Stimulated activated CD8-positive, alpha-beta memory T cell treated with anti-CD3 and anti-CD28 coated beads, Interleukin-15, amount 100 ng/mL, for 4 hours (primary cell): ENCODE data around the gene ADAMTSL2.

Source experiments
- DNase-seq, 2 donors: peaks; one replicate each; pipeline ENCODE4 v3.0.0-alpha.2; 2020; ENCODE audit warnings: low read depth in 2 of 2

ADAMTSL2 gene

DNA sequence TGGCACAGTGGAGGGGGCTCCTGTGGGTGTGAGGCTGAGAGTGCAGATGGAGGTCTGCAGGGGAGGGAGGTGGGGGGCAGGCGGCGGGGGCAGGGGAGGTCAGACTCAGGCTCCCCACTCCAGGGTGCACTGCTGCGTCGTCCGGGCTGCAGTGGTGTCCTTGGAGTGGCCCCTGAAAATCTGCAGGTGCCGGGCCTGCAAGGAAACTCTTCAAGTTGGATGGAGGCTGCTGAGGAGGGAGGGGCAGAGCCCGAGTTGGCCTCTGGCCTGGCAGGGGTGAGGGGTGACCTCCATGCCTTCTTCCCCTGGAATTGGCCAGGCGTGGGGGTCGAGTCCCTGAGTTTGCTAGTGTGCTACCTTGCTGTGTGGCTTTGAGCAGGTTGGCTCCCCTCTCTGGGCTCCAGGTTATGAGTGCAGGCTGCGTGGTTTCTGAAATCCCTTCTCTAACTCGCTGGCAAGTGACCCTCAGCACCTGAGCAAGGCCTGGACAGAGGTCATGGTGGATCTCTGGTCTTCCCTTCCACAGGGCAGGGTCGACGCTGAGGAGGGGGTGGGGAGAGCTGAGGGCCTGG, 888 bp downstream of the ADAMTSL2 start:
- DNase-seq, result no peak

DNA sequence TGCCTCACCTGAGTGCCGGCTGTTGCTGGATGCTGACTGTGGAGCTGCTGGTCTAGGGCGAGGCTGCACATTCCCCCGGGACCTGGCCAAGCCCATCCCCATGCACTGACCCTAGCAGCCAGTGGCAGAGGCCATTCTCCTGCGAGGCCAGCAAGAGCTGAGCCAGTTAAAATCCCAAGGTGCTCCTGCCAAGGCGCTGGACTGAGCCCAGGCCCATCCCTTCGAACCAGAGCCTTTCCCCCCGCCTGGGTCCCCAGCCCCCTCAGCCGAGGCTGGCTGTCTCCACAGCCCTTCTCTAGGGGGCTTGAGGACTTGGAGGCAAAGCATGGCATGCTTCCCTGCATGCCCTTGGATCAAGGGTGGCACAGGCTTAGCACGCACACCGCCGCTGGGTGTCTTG, 1.6 kb downstream of the ADAMTSL2 start:
- DNase-seq, result no peak

DNA sequence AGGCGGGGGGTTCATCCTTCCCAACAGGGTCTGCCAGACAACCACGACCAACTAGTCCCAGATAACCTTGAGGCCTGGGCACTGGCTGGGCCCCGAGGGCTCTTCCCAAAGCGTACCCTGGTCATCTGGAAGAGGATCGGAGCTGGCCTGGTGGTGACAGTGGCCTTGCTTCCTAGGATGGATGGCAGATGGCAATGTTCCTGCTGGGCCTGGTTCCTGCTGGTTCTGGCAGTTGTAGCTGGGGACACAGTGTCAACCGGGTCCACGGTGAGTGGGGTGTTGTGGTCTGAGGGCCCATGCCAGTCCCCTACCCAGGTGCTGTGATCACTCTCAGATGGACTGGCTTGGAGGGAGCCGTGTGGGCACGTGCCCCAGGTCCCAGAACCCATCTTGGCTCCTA, 2.0 kb downstream of the ADAMTSL2 start:
- no peak for DNase-seq

DNA sequence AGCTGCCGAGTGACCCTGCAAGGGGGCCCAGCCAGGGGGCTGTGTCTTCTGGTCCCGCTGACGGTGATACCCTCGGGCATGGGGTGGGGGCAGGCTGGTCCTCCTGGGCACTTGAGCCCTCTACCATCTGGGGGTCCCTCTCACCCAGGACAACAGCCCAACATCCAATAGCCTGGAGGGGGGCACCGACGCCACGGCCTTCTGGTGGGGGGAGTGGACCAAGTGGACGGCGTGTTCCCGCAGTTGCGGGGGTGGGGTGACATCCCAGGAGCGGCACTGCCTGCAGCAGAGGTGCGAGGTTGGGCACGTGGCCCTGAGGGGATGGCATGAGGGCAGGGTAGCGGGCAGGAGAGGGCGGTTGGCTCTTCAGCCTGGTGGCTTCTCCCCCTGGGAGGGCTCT, 2.8 kb downstream of the ADAMTSL2 start:
- no peak for DNase-seq

DNA sequence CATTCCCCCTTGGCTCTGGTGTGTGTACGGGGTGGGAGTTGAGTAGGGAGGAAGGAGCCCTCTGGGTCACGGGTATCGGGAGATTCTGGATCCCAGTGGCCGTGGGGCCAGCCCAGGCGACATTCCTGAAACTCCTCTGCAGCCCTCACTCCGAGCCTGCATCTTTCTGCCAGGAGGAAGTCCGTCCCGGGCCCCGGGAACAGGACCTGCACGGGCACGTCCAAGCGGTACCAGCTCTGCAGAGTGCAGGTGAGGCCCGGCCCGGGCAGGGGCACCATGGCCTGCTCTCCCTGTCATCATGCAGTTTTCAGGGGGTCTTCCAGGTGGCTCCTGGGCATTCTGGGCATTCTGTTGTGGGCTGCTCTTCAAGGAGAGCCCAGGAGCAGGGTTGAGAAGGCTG, 3.7 kb downstream of the ADAMTSL2 start:
- no peak for DNase-seq

DNA sequence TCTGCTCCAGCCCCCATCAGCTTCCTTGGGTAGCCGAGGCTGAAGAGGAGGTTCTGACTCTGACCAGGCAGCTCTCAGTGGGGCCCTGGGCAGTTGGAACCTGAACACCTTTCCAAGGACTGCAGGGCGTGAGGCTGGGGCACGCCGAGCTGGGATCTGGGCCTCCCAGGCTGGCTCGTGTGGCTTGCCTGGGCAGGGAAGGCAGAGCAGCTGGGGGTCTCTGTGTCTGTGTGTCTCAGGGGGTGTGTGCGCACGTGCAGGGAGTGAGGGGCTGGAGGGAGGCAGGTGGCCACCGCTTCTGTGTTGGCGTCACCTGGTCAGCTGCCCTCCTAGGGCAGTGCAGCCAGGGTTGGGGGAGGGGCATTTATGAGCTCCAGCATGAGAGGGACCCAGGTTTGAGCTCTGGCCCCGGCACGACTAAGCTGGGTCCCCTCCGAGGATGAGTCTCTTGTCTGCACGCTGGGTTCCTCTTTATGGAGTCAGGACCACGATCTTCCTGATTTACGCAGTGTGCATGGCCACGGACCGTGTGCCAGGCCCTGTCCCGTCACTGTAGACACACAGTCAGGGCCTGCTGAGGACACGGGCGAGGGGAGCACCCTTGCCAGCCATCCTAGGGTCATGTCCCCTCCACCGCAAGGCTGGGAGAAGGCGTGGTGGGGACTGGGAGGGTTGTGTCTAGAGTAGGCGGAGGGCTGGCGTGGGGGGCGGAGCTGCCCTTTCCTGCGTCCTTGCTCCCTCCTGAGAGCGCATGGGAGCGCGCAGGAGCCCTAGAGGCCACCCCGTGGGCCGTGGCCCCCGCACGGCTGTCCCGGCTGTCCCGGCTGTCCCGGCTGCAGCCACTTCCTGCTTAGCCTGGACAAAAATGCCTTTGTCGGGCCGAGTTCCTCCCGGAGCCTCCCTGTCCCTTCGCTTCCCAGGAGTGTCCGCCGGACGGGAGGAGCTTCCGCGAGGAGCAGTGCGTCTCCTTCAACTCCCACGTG, 4.6 kb downstream of the ADAMTSL2 start:
- no peak for DNase-seq

DNA sequence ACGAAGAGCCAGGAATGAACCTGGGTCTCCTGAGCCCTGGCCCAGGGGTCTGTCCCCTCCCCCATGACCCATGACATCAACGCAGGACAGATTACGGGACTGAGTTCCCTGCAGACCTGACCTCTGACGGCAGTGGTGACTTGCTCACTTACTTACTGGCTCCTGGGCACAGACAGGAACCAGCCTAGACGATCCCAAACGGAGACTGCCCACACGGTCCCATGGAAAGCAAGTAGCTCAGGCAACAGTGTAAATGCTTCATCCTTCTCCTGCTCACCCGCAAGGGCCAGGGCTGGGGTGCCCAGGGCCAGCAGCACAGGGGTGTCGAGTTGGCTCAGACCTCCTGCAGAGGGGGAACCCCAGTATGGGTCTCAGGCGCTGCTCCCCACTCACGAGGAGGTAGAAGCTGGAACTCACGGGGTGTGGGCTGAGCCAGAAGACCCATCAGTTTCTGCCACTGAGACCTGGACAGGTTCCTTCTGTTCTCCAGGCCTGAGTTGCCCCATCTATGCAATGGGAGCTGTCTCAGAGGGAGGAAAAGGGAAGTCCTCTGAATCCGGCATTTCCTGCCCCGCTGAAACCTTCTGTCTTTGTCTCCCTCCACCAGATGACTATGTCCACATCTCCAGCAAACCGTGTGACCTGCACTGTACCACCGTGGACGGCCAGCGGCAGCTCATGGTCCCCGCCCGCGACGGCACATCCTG, 5.6 kb downstream of the ADAMTSL2 start:
- no peak for DNase-seq

DNA sequence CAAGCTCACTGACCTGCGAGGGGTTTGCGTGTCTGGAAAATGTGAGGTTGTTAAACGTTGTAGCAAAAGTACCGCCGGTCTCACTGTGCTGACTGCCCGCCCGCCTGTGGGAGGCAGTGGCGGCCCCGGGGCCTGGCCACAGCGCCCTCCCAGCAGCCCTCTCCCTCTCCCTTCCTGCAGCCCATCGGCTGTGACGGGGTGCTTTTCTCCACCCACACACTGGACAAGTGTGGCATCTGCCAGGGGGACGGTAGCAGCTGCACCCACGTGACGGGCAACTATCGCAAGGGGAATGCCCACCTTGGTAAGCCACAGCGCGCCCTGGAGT, 6.2 kb downstream of the ADAMTSL2 start:
- no peak for DNase-seq

DNA sequence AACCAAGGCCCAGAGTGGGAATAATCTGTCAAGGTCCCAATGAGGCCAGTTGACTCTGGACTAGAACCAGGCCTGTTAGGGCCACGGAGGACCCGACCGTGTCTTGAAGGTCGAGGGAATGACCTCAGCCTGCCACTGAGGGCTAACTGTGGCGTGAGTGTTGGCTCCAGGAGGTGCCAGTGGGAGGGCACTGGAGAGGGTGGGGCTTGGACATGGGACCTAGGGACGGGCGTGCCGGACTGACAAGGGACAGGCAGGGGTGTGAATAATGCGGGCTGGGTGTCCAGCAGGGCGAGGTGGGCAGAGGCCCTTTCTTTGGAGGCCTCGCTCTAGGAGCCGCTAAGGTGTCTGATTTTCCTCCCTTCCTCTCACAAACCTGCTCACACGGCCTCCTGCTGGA, 7.5 kb downstream of the ADAMTSL2 start:
- DNase-seq, result no peak

DNA sequence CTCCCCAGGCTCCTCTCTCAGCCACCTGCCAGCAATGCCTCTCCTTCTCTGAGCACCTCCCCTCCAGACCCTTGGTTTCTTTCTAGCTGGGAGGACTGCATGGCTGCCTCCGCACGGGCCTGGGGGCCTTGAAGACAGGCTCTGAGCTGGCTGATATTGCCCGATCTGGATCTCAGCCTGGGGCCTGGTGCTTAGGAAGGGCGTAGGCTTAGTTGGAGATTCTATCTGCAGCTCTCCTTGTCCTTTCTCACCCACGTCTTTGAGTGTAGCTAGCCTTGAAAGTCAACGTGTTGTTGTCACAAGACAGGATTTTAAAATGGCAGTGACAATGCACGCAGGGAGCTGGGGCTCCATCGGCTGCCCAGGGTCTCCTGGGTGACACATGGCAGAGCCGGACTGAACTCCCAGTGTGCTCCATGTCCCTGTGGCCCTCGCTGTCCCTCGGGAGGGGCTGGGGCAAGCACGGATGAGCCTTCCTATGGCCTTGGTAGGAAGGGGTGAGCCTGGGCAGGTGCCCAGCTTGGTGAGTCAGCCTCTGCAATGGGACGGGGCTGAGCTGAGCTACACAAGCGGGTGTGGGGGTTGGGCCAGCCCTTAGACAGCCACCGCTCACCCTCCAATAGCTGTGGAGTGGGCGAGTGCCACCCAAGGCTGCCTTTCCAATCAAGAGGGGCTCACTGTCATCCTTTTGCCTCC, 9.4 kb downstream of the ADAMTSL2 start:
- no peak for DNase-seq

DNA sequence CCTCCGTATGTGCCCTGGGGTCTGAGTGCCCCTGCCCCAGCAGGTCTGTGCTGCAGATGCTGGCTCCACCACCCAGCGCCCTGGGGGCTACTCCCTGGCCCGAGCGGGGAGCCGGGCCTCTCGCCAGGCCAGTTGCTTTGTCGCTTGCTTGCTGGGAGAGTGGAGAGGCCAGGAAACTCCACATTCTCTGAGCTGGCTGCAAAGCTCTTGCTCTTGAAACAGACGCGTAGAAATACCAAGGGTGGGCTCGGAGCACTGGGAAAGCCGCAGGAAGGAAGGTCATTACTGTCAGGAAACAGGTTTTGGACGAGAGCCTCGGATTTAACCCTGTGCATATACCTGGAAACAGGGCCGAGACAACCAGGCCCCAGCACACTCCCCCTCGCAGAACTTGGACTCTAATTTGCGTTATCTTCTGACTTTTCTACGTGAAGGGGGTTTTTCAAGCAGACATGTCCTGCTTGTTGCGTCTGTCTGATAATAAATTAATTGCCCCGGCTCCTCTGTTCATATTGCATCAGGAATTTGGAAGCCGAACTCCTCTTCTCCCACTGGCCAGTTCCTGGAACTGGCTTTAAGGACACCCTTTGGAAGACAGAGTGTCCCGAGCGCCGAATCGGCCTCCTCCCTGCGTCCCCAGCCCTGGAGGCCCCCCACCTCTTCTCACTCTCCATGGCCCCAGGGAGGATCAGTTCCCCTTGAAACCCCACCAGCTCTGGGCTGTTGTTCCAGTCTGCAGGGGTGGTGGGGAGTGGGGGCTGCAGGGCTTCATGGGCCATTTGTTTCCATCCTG, 11.2 kb downstream of the ADAMTSL2 start:
- DNase-seq, result no peak

DNA sequence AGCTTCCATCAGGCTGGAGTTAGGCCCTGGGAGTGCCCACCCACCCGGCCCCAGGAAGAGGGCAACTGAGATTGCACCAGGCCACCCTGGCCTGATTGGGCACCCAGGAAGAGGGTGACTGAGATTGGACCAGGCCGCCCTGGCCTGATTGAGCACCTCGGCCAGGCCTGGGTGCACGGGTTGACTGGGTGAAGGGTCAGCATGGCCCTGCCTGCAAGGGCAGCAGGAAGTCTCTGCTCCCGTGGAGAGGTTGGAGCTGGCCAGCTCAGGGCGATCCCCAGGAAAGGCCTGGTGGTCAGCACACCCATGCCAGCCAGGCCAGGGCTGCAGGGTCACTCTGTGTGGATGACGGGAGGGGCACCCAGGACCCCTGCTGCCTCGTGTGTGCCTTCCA, 11.8 kb downstream of the ADAMTSL2 start:
- no peak for DNase-seq

DNA sequence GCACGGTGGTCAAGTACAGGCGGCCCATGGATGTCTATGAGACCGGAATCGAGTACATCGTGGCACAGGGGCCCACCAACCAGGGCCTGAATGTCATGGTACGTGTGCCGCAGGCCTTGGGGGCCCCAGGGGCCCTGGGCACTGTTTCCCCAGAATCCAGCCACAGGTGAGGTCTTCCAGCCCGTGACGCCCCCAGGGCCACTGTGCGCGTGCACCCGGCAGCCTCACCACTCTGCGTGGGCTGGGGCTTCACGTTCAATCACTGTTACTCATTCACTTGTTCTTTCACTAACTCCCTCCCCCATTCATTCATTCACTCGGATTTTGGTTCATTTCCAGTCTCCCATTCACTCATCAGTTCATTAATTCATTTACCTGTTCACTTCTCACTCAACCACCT, 12.6 kb downstream of the ADAMTSL2 start:
- no peak for DNase-seq

DNA sequence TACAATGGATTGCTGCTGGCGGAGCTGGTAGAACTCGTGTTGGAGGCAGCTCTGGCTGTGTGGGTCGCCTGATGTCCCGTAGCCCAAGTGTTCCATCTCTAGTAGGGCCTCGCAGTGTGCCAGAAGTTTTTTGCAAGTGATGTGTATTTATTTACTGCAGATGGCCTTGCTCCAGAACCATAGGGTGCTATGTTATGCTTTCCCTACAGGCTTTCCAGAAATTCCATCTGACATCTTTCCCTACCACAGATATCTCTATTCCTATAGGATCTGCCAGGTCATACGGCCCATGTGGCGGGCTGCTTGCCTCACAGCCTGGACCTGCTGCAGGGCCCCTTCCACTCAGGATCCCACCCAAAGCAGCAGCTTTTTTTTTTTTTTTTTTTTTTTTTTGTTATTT, 16.9 kb downstream of the ADAMTSL2 start:
- DNase-seq, result no peak

DNA sequence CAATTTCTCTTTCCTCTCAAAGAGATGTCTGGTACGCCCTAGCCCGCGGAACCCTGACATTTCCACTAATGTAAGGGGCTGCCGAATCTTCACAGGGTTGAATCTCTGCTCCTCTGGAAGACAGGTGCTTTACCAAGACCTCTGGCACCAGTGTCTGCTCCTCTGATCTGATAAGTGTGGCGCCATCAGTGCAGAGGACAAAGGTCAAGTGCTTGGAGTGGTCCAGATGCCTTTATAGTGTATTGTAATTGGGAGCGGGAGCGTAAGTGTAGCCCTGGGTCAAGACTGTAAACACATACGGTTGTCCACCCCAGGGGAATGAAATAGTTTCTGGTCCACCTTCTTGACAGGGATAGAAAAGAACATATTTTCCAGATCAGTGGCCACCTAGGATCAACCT, 17.7 kb downstream of the ADAMTSL2 start:
- DNase-seq, result no peak

DNA sequence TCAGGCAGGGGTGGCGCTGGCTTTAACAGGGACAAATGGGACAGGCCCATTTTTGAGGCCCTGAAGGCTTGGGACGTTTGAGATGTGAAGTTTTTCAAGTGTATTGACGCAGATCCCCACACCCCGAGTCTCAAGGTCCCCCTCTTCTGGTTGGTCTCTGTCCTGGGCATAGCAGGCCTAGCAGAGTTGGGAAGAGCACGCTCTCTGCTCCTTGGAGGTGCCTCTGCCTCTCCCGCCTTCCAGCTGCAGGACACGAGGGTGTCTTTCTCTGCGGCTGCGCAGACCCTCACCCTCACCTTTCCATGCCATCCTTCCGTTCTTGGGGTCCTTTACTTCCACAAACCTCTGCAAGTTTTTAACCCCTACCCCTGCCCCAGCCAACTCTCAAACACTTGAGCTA, 18.6 kb downstream of the ADAMTSL2 start:
- DNase-seq, result no peak

DNA sequence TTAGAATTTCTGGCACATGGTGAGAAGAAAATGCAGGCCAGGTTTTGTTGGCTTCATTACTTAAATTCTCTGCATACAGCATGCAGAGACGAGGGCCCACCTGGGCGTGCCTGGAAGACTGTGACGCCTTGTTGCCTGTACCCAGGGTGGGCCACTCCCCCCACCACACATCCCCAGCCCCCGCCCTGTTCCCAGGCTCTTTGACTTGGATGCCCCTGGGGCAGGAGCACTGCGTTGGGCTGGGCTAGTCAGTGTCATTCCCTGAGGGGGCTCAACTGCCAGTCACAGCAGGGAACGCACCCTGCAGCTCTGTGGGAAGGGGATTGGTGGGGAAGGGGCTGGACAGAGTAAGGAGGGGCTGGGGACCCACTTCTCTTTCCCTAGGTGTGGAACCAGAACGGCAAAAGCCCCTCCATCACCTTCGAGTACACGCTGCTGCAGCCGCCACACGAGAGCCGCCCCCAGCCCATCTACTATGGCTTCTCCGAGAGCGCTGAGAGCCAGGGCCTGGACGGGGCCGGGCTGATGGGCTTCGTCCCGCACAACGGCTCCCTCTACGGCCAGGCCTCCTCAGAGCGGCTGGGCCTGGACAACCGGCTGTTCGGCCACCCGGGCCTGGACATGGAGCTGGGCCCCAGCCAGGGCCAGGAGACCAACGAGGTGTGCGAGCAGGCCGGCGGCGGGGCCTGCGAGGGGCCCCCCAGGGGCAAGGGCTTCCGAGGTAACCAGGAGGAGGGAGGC, 19.6 kb downstream of the ADAMTSL2 start:
- no peak for DNase-seq

DNA sequence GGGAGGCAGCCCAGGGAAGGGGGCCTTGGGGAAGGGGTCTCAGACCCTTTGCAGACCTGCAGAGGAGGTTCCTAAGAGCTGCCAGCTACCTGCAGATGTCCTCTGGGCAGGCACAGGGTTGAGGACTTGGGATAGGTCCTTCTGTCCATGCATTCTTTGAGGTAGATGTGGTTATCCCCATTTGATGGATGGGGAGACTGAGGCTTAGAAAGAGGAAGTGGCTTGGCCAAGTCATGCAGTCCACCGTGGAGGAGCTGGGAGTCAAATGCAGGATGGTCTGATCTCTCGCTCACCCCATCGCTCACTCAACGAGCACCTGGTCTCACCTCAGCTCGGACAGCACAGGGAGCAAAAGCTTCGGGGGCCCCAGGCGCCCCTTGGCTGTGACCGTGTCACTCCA, 20.2 kb downstream of the ADAMTSL2 start:
- no peak for DNase-seq

DNA sequence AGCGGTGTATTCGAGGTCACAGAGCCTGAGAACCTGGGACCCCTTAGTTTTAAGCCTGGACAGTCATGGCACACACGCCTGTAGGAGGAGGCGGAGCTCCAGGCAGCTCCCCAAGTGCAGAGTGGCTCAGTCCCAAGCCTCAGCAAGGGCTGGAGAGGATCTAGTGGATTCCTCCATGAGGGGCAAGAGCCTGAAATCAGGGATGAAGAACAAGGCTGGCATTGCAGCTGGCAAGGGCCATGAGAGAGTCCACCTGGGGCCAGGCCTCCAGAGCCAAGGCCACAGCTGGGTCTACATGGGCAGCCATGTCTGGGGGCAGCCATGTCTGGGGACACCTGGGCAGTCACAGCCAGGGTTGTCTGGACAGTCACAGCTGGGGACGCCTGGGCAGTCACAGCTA, 21.9 kb downstream of the ADAMTSL2 start:
- no peak for DNase-seq

DNA sequence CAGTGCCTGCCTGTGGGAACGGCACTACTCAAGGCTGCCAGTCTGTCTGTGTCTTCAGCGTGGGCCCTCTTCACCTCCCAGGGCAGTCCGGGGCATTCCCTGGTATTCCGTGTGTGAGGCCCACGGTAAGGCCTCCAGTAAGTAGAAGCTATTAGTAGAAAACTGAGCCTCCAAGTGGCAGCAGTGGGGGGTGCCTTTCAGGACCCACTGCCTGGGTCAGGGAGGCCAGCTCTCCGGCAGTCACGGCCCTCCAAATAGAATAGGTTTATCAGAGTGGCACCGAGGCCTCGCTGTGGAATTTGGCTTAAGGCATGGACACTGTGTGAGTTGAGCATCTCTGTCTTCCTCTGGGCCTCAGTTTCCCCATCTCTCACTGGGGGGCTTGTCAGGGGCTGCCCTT, 23.1 kb downstream of the ADAMTSL2 start:
- no peak for DNase-seq
